ENCODE measurements around the gene SELENOV. TPM values are rescaled to one million over a fixed set of nuclear protein-coding genes. Genes with fewer than 3 reads are reported as not detected.

The SELENOV gene
- total RNA-seq, result 0.60 to 0.81 TPM (median 0.78 TPM) in 3 replicates

DNA sequence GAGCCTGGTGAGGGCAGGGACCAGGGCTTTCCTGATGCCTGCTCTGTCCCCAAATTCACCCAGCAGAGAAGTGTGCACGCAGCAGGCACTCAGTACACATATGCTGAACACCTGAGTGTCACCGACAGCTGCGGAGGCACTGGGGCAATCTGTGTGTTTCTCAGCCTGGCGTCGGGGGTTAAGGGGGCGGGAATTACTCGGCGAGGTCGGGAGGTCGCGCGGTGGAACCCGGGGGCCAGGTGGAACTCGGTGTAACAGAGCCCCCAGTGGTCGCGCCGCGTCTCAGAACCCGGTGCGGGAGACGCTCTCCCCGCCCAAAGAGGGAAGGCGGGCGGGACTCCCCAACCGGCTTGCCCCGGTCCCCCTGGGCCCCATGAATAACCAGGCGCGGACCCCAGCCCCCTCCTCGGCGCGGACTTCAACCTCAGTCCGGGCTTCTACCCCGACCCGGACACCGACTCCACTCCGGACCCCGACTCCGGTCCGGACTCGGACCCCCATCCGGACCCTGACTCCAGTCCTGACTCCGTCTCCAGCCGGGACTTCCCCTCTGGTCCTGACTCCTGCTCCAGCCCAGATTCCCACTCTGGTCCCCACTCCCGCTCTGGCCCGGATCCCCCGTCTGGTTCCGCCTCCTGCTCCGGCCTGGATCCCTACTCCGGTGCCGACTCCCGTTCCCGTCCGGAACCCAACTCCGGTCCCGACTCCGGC is at the start of gene SELENOV:
SELENOV (plus strand) TSS at position 300 of the 711 bp plus-strand sequence; CDS start at position 374, 74 bp downstream.
- Mint-ChIP-seq H3K4me3 (peak within 1 kb of the TSS; percentile 69), H3K27me3 (ENCODE audit: low read depth) (peaks cover 79% of the 10 kb centered on the region), H3K4me1 (peaks cover 6% of the 10 kb centered on the region), H3K36me3 (peaks cover 2% of the 10 kb centered on the region), H3K9me3 (no peaks in the 10 kb centered on the region), H3K27ac (no peak within 1 kb of the TSS)
- DNase-seq (ENCODE audit: low spot score in 2 of 2, unreplicated experiment in 2 of 2), result no peak
- TF ChIP-seq, protein P1, sequence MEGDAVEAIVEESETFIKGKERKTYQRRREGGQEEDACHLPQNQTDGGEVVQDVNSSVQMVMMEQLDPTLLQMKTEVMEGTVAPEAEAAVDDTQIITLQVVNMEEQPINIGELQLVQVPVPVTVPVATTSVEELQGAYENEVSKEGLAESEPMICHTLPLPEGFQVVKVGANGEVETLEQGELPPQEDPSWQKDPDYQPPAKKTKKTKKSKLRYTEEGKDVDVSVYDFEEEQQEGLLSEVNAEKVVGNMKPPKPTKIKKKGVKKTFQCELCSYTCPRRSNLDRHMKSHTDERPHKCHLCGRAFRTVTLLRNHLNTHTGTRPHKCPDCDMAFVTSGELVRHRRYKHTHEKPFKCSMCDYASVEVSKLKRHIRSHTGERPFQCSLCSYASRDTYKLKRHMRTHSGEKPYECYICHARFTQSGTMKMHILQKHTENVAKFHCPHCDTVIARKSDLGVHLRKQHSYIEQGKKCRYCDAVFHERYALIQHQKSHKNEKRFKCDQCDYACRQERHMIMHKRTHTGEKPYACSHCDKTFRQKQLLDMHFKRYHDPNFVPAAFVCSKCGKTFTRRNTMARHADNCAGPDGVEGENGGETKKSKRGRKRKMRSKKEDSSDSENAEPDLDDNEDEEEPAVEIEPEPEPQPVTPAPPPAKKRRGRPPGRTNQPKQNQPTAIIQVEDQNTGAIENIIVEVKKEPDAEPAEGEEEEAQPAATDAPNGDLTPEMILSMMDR (IDR thresholded peaks at IDR 0.05; ENCODE audit: unreplicated experiment), result no peak

GRCh38 chr19:39465956-39466747 is 48.8 kb upstream of the SELENOV start:
- TF ChIP-seq, protein P1 (IDR thresholded peaks at IDR 0.05; ENCODE audit: unreplicated experiment), result no peak
- DNase-seq (ENCODE audit: low spot score in 2 of 2, unreplicated experiment in 2 of 2), result no peak
- Mint-ChIP-seq H3K9me3 (no peaks in the 10 kb centered on the region), H3K36me3 (peaks cover 35% of the 10 kb centered on the region), H3K4me1 (no peaks in the 10 kb centered on the region), H3K27me3 (ENCODE audit: low read depth) (no peaks in the 10 kb centered on the region), H3K4me3 (no peak overlapping the region), H3K27ac (no peak overlapping the region)

- Mint-ChIP-seq H3K36me3 (peaks cover 40% of the 10 kb centered on the region), H3K4me3 (no peak overlapping the region), H3K27ac (no peak overlapping the region), H3K9me3 (no peaks in the 10 kb centered on the region), H3K4me1 (no peaks in the 10 kb centered on the region), H3K27me3 (ENCODE audit: low read depth) (no peaks in the 10 kb centered on the region)
- TF ChIP-seq, protein P1 (IDR thresholded peaks at IDR 0.05; ENCODE audit: unreplicated experiment), result no peak
- DNase-seq (ENCODE audit: low spot score in 2 of 2, unreplicated experiment in 2 of 2), result no peak
These were observed 47.0 kb upstream of the SELENOV start for GRCh38 chr19:39467941-39468340.

DNA sequence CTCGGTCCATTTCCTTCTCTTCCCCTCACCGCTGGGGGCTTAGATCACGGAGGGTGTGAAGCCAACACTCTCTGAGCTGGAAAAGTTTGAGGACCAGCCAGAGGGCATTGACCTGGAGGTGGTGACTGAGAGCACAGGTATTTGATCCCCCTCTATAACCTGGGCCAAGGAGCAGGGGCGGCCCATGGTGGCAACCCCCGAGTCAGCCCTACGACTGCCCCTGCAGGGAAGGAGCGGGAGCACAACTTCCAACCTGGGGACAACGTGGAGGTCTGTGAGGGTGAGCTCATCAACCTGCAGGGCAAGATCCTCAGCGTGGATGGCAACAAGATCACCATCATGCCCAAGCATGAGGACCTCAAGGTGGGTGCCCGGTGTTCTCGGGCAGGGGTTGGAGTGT is 45.9 kb upstream of the SELENOV start:
- H3K4me1 Mint-ChIP-seq, result no peaks in the 10 kb centered on the region
- DNase-seq (ENCODE audit: low spot score in 2 of 2, unreplicated experiment in 2 of 2), result no peak
- H3K4me3 Mint-ChIP-seq, result no peak overlapping the region
- no peaks in the 10 kb centered on the region for H3K9me3 Mint-ChIP-seq
- TF ChIP-seq, protein P1 (IDR thresholded peaks at IDR 0.05; ENCODE audit: unreplicated experiment), result no peak
- H3K27ac Mint-ChIP-seq, result no peak overlapping the region
- no peaks in the 10 kb centered on the region for H3K27me3 Mint-ChIP-seq (ENCODE audit: low read depth)
- peaks cover 37% of the 10 kb centered on the region for H3K36me3 Mint-ChIP-seq

DNA sequence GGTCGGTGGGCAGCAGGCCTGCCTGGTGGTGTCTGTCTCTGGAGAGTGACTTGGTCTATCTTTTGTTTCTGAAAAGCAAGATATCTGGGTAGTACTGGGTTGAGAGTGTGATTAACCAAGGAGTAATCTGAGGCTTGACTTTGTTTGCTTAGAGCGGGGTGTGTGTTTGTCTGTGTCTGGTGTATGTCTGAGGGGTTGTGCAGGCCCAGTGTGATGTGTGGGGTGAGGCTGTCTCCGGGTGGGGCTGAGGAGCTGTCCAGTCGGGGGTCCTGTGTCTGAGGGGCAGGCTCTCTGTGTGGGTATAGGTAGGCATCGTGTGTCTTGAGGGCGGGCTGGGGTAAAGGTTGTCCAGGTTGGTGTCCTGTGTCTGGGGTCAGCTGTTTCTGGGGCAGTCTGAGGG is 45.4 kb upstream of the SELENOV start:
- no peak for DNase-seq (ENCODE audit: low spot score in 2 of 2, unreplicated experiment in 2 of 2)
- no peaks in the 10 kb centered on the region for H3K27me3 Mint-ChIP-seq (ENCODE audit: low read depth)
- H3K4me3 Mint-ChIP-seq, result no peak overlapping the region
- H3K27ac Mint-ChIP-seq, result no peak overlapping the region
- no peaks in the 10 kb centered on the region for H3K9me3 Mint-ChIP-seq
- TF ChIP-seq, protein P1 (IDR thresholded peaks at IDR 0.05; ENCODE audit: unreplicated experiment), result no peak
- H3K36me3 Mint-ChIP-seq, result peaks cover 41% of the 10 kb centered on the region
- H3K4me1 Mint-ChIP-seq, result no peaks in the 10 kb centered on the region

All from mesothelial cell of epicardium (in vitro differentiated cells).